ENCODE data around the gene MC1R.

GRCh38 chr16:89892635-89893034 lies 26.0 kb upstream of the MC1R start:
- TF ChIP-seq CTCF (IDR thresholded peaks at IDR 0.05; ENCODE audit: borderline replicate concordance, extremely low read depth, low read length, poor library complexity, severe bottlenecking), result no peak
- TF ChIP-seq EZH2 (IDR thresholded peaks at IDR 0.05; ENCODE audit: borderline replicate concordance, low read depth, low read length, severe bottlenecking), result no peak

All from DND-41 (cell line).